IPS-NIHi7 (cell line): ENCODE data around the gene CKMT2.

Source experiments
- DNase-seq: peaks from one replicate; pipeline ENCODE4 v3.0.0; 2012; ENCODE audit warnings: mixed read lengths; ENCODE audit errors: extremely low spot score

CKMT2 gene

GRCh38 chr5:81216152-81216551 is 17.0 kb upstream of the CKMT2 start:
- DNase-seq: no peak

GRCh38 chr5:81219389-81219788 is 13.7 kb upstream of the CKMT2 start:
- no peak for DNase-seq

- no peak for DNase-seq
Measured at GRCh38 chr5:81222285-81222684, 10.8 kb upstream of the CKMT2 start.

GRCh38 chr5:81225463-81225862 is 7.7 kb upstream of the CKMT2 start:
- DNase-seq: no peak

GRCh38 chr5:81226286-81226685 is 6.8 kb upstream of the CKMT2 start:
- no peak for DNase-seq

- no peak for DNase-seq
Measured at GRCh38 chr5:81226949-81227348, 6.2 kb upstream of the CKMT2 start.

GRCh38 chr5:81228084-81228483 is 5.0 kb upstream of the CKMT2 start:
- no peak for DNase-seq

- DNase-seq: no peak
Measured at GRCh38 chr5:81230416-81230815, 2.7 kb upstream of the CKMT2 start.

- DNase-seq: no peak
Measured at GRCh38 chr5:81232464-81233079, 550 bp upstream of the CKMT2 start.

GRCh38 chr5:81234299-81234698 is 1.2 kb downstream of the CKMT2 start:
- DNase-seq: no peak

GRCh38 chr5:81234801-81235200 is 1.7 kb downstream of the CKMT2 start:
- DNase-seq: no peak

- DNase-seq: no peak
Measured at GRCh38 chr5:81235287-81236072, 2.4 kb downstream of the CKMT2 start.

- DNase-seq: no peak
Measured at GRCh38 chr5:81238460-81238859, 5.3 kb downstream of the CKMT2 start.

GRCh38 chr5:81239613-81240012 is 6.5 kb downstream of the CKMT2 start:
- DNase-seq: no peak

GRCh38 chr5:81241001-81241400 is 7.9 kb downstream of the CKMT2 start:
- DNase-seq: no peak

- no peak for DNase-seq
Measured at GRCh38 chr5:81241961-81242648, 9.0 kb downstream of the CKMT2 start.

- DNase-seq: no peak
Measured at GRCh38 chr5:81242906-81243436, 9.8 kb downstream of the CKMT2 start.

GRCh38 chr5:81244451-81244850 is 11.3 kb downstream of the CKMT2 start:
- no peak for DNase-seq

GRCh38 chr5:81245871-81246235 is 12.7 kb downstream of the CKMT2 start:
- no peak for DNase-seq

GRCh38 chr5:81246697-81247096 is 13.6 kb downstream of the CKMT2 start:
- no peak for DNase-seq

GRCh38 chr5:81247441-81247972 is 14.4 kb downstream of the CKMT2 start:
- no peak for DNase-seq

GRCh38 chr5:81249240-81249639 is 16.1 kb downstream of the CKMT2 start:
- no peak for DNase-seq
